SK-N-MC (cell line): ENCODE measurements around the gene DLG2.

Experiments
- DNase-seq: peaks from one replicate; pipeline ENCODE4 v3.0.0-alpha.2; 2011; ENCODE audit warnings: low read depth, low spot score
- H3K27ac ChIP-seq: fragments of 200-600 bp; sonication (generic); 2 replicates; pipeline ENCODE4 v1.5.1; 2016; ENCODE audit warnings: mixed run types
- H3K36me3 ChIP-seq: fragments of 200-600 bp; sonication (generic); 2 replicates; pipeline ENCODE4 v1.6.1; 2017; ENCODE audit warnings: antibody characterized with exemption, low read length, mixed read lengths; ENCODE audit not compliant: insufficient read depth
- H3K4me3 ChIP-seq: fragments of 200-600 bp; sonication (generic); 2 replicates; pipeline ENCODE4 v1.5.1; 2016
- H3K9ac ChIP-seq: fragments of 200-600 bp; sonication (generic); 2 replicates; pipeline ENCODE4 v1.8.0; 2017; ENCODE audit warnings: mixed run types, mixed read lengths; ENCODE audit not compliant: insufficient read length
- H3K9me3 ChIP-seq: fragments of 200-600 bp; sonication (generic); 2 replicates; pipeline ENCODE4 v1.6.1; 2017; ENCODE audit warnings: low read depth, mild to moderate bottlenecking, antibody characterized with exemption, low read length, moderate library complexity, mixed read lengths
- EZH2 ChIP-seq: fragments of 200-600 bp; sonication (generic); IDR thresholded peaks from one replicate; pipeline ENCODE4 v1.6.1; 2017; ENCODE audit warnings: antibody characterized with exemption
- FOXP2 ChIP-seq: optimal IDR thresholded peaks from 2 replicates; pipeline ENCODE3; 2011; ENCODE audit warnings: mild to moderate bottlenecking, moderate library complexity; ENCODE audit not compliant: insufficient read depth; ENCODE audit errors: extremely low read length, control extremely low read depth
- POLR2AphosphoS5 ChIP-seq: IDR thresholded peaks from 2 replicates; pipeline ENCODE4 v1.6.1; 2012; ENCODE audit warnings: mild to moderate bottlenecking, low read depth, low read length, borderline replicate concordance

DLG2 gene

DNA sequence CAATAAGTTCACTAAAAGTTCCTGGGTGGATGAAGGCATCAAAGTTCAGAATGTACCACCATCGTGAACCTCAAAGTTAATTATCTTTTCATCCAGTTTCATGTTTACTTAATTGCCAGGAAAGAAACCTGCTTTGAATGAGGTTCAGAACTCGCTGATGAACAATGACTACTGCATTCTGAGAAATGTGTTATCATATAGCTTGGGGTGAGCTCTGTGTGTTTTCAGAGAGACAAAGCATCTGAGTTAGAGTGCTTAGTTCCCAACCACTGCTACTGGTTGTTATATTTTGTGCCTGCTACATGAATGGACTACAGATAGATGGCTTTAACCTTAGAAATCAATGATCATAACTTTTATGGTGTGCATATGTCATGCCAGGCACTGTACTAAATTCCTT lies 1131.0 kb downstream of the DLG2 start:
- Histone ChIP-seq H3K4me3 (no peak overlapping the region), H3K9me3 (no peaks in the 10 kb centered on the region), H3K36me3 (no peaks in the 10 kb centered on the region), H3K27ac (no peak overlapping the region), H3K9ac (no peak overlapping the region)
- DNase-seq = no peak
- TF ChIP-seq FOXP2 (no peak), POLR2AphosphoS5 (no peak), EZH2 (no peak)

DNA sequence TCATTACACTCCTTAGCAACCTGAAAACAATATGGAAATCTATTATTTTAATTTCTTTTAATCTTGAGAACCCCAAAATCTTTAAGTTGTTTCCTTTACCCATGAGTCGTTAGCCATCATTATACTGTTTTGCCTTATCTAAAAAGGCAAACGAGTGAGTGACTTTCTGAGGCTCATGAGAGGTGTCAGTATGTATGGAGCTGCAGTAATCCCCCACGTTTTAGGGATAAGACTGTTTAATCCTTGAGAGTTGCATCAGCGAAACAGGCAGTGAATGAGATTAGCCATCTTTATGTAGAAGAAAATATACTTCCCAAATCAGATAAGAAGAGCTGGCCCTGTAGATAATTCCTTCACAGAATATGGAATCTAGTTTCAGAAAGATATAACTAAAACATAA lies 1147.0 kb downstream of the DLG2 start:
- Histone ChIP-seq H3K27ac (no peak overlapping the region), H3K4me3 (no peak overlapping the region), H3K9me3 (no peaks in the 10 kb centered on the region), H3K9ac (no peak overlapping the region), H3K36me3 (no peaks in the 10 kb centered on the region)
- TF ChIP-seq EZH2 = no peak
- TF ChIP-seq POLR2AphosphoS5 = no peak
- no peak for TF ChIP-seq FOXP2
- DNase-seq = no peak

DNA sequence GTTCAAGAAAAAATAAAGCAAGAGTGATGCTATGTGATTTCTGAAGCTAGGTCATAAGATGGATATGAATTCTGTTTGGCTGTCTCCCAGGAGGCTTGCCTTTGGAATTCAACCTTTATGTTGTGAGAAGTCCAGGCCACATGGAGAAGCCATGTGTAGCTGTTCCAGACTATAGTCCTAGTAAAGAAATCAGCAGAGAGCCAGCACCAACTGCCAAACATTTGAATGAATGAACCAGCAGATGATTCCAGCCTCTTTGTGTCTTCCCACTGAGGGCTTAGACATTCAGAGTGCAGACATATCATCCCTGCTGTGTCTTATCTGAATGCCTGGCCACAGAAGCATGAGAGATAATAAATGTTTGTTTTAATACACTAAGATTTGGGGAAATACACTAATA lies 1150.6 kb downstream of the DLG2 start:
- Histone ChIP-seq H3K36me3 (no peaks in the 10 kb centered on the region), H3K4me3 (no peak overlapping the region), H3K9me3 (no peaks in the 10 kb centered on the region), H3K27ac (no peak overlapping the region), H3K9ac (no peak overlapping the region)
- TF ChIP-seq POLR2AphosphoS5 (no peak), FOXP2 (no peak), EZH2 (no peak)
- DNase-seq = no peak

GRCh38 chr11:84471501-84471900 lies 1155.6 kb downstream of the DLG2 start:
- Histone ChIP-seq H3K9me3 (no peaks in the 10 kb centered on the region), H3K9ac (no peak overlapping the region), H3K4me3 (no peak overlapping the region), H3K36me3 (no peaks in the 10 kb centered on the region), H3K27ac (no peak overlapping the region)
- DNase-seq = no peak
- TF ChIP-seq EZH2 (no peak), FOXP2 (no peak), POLR2AphosphoS5 (no peak)

DNA sequence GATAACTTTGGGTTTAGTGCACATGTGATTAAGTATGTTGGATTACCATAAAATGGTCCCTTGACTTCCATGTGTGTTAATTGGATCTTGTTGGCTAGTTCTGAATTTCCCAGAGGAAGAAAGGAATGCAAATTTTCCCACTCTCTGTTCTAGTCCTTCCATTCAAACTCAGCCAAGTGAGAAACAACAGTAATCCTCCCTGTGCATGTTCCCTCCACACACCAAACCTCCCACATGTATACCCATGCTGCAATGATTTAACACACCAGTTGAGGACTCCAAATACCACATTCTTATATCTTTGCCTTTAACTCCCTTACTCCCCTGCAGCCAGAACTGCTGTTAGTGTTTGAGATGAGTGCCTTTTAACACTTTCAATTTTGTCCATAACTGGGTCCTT lies 1158.9 kb downstream of the DLG2 start:
- Histone ChIP-seq H3K36me3 (no peaks in the 10 kb centered on the region), H3K9ac (no peak overlapping the region), H3K9me3 (no peaks in the 10 kb centered on the region), H3K4me3 (no peak overlapping the region), H3K27ac (no peak overlapping the region)
- no peak for DNase-seq
- TF ChIP-seq FOXP2 = no peak
- no peak for TF ChIP-seq POLR2AphosphoS5
- no peak for TF ChIP-seq EZH2

DNA sequence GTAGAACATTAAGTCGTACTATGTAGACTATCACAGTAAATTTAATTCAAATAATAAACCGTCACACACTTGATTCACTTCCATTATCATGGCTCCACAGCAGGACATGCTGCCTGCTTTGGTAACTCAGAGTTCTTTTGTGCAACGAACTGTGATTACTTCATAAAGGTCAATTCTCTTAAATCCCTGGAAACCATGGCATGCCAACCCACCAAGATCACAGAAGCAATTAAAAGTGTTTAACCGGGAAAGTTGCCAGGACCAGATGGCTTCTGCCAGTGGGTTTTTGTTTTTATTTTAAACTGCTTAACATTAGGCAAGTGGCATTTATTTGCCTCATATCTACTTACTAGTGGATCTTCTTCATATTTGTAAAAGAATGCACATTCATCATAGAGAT lies 1162.1 kb downstream of the DLG2 start:
- no peak overlapping the region for H3K9ac ChIP-seq
- TF ChIP-seq FOXP2 (no peak), POLR2AphosphoS5 (no peak), EZH2 (no peak)
- no peak overlapping the region for H3K4me3 ChIP-seq
- no peaks in the 10 kb centered on the region for H3K9me3 ChIP-seq
- peak overlapping the region; percentile 48 for H3K27ac ChIP-seq
- no peak for DNase-seq
- H3K36me3 ChIP-seq = no peaks in the 10 kb centered on the region

DNA sequence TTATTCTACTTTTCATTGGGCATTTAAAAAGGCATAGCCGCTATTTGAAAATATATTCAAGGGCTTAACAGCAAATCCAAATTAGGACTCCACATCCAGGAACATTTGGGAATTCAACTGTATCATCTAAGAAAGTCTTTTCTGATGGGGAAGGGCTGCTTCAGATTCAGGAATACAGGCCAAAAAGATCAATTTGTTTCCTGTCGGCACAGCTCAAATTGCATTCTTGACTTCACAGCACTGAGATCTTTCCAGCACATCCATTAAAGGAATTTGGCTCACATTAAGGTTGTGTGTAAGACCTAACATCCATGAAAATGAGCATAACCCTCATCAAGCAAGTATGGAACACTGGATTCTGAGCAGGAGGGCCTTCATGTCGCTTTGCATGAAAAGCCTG lies 1171.5 kb downstream of the DLG2 start:
- no peak for DNase-seq
- Histone ChIP-seq H3K4me3 (no peak overlapping the region), H3K27ac (no peak overlapping the region), H3K9ac (no peak overlapping the region), H3K9me3 (no peaks in the 10 kb centered on the region), H3K36me3 (no peaks in the 10 kb centered on the region)
- TF ChIP-seq FOXP2 (no peak), EZH2 (no peak)

DNA sequence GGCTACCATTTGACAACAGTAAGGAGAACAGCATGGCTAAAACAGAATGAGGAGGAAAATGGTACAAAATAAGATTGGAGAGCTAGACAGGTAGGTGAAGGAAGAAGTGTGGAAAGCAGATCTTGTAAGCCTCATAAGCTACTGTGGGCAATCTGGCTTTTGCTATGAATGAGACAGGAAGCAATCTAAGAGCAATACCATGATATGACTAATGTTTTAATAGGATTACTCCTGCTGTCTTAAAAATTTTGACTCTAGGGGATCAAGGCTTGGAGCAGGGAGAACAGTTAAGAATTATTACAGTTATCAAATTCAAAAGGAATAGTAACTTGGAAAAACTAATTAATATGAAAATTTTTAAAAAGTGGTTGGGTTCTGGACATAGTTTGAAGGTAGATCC lies 1174.9 kb downstream of the DLG2 start:
- Histone ChIP-seq H3K9me3 (no peaks in the 10 kb centered on the region), H3K4me3 (no peak overlapping the region), H3K9ac (no peak overlapping the region), H3K27ac (no peak overlapping the region), H3K36me3 (no peaks in the 10 kb centered on the region)
- TF ChIP-seq EZH2 (no peak), FOXP2 (no peak), POLR2AphosphoS5 (no peak)
- DNase-seq = no peak

DNA sequence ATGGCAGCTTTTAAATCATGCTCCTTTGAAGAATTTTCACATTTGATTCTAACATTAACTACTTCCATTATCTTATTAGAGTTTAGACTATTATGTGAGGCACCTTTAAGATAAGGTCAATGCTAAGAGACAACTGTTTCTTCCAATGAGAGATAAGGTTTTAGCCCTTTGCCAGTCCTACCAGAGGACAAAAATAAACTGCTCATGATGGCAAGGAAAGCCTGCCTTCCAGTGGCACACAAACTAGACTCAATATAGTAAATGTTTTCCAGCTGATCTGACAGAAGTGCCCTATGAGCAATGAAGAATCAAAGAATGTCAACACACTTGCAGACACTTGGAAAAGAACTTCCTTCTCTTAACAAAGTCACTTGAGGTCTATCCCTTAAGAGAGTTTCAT lies 1188.6 kb downstream of the DLG2 start:
- no peak overlapping the region for H3K27ac ChIP-seq
- DNase-seq = no peak
- no peaks in the 10 kb centered on the region for H3K9me3 ChIP-seq
- no peak for TF ChIP-seq EZH2
- TF ChIP-seq POLR2AphosphoS5 = no peak
- TF ChIP-seq FOXP2 = no peak
- no peak overlapping the region for H3K4me3 ChIP-seq
- H3K36me3 ChIP-seq = 0 out of 2 replicates have a peak, but pooled peaks cover 5% of the 10 kb centered on the region
- no peak overlapping the region for H3K9ac ChIP-seq
